ENCODE measurements around the gene PRX.

GRCh38 chr19:40392123-40392522, 21.1 kb downstream of the PRX start:
- TF ChIP-seq EZH2 (IDR thresholded peaks at IDR 0.05; ENCODE audit: borderline replicate concordance, low read depth, low read length, severe bottlenecking) (no peak), CTCF (IDR thresholded peaks at IDR 0.05; ENCODE audit: borderline replicate concordance, extremely low read depth, low read length, poor library complexity, severe bottlenecking) (no peak)
